Activated CD4-positive, alpha-beta T cell treated with anti-CD3 and anti-CD28 coated beads, Interleukin-2, amount 10 ng/mL, durations not matched to agents 24 days and 14 days (primary cell): ENCODE measurements around the gene SLC25A19. TPM values are rescaled to one million over a fixed set of nuclear protein-coding genes. Genes with fewer than 3 reads are reported as not detected.
A peak's percentile ranks its signal among the peaks of the same experiment; 100 is the strongest.

Experiments used
- DNase-seq: peaks from one replicate; pipeline ENCODE4 v3.0.0; 2022
- H3K27ac Mint-ChIP-seq: one replicate; pipeline ENCODE4 v1.8.0; 2022; ENCODE audit warnings: mild to moderate bottlenecking, mixed read lengths
- H3K27me3 Mint-ChIP-seq: one replicate; pipeline ENCODE4 v1.8.0; 2022; ENCODE audit warnings: mixed read lengths
- H3K36me3 Mint-ChIP-seq: one replicate; pipeline ENCODE4 v1.8.0; 2022; ENCODE audit warnings: low read depth, mild to moderate bottlenecking, mixed read lengths
- H3K4me1 Mint-ChIP-seq: one replicate; pipeline ENCODE4 v1.8.0; 2021; ENCODE audit warnings: mixed read lengths
- H3K4me3 Mint-ChIP-seq: one replicate; pipeline ENCODE4 v1.8.0; 2022; ENCODE audit warnings: mild to moderate bottlenecking, moderate library complexity, mixed read lengths
- H3K9me3 Mint-ChIP-seq: one replicate; pipeline ENCODE4 v1.8.0; 2021; ENCODE audit warnings: mixed read lengths
- intact Hi-C: fragments of 100-400 bp; cut with micrococcal nuclease; formaldehyde crosslinking; loops from one replicate; pipeline ENCODE4 v1.15.1; 2023
- total RNA-seq: library from RNA; stranded (reverse); gene quantifications from 2 replicates; pipeline ENCODE4 v1.2.3, GENCODE V29; 2022

The SLC25A19 gene
- total RNA-seq, result 131 and 132 TPM in 2 replicates

GRCh38 chr17:75289115-75289831 is at the start of gene SLC25A19:
TSS of gene SLC25A19 (minus strand) at chr17:75289433. CDS start at chr17:75286764, 2,669 bp downstream.
- H3K4me3 Mint-ChIP-seq, result peak within 1 kb of the TSS; percentile 100
- no peaks in the 10 kb centered on the region for H3K27me3 Mint-ChIP-seq

DNA sequence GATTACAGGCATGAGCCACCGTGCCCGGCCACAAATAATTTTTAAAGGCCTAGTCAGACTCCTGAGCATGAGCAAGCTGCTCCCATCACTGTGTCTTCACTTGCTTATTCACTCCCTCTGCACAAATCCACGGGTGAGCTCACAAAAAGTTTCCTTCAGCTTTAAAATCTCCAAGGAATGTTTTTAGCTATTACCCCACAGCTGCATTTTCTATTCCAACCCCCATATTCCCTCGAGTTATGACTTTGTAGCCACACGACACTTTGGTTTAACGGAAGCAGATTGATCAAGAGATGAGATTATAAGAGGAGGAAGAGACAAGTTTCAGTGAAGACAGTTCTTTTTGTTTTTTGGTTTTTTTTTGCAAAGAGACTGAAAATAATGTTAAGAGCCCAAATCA is 49.1 kb upstream of the SLC25A19 start:
- DNase-seq, result peak; percentile 75
- Mint-ChIP-seq H3K9me3 (peaks cover 2% of the 10 kb centered on the region), H3K4me1 (peaks cover 61% of the 10 kb centered on the region), H3K4me3 (peak overlapping the region; percentile 69), H3K36me3 (peaks cover 7% of the 10 kb centered on the region), H3K27me3 (no peaks in the 10 kb centered on the region), H3K27ac (peak overlapping the region; percentile 86)
- intact Hi-C loops, result loop anchor here (1.0 to 2.0 kb wide), 4 partner anchors 9 to 66 kb away; partner anchors contain the start of genes GRB2 and SLC25A19

More at GRCh38 chr17:75289115-75289831, at the start of gene SLC25A19:
- peaks cover 19% of the 10 kb centered on the region for H3K4me1 Mint-ChIP-seq
- peaks cover 31% of the 10 kb centered on the region for H3K36me3 Mint-ChIP-seq
- intact Hi-C loops, result loop anchor here (1.0 to 2.0 kb wide), 6 partner anchors 8 to 115 kb away; partner anchors contain the start of genes GGA3, MIF4GD and MRPS7
- no peaks in the 10 kb centered on the region for H3K9me3 Mint-ChIP-seq
- peak; percentile 99 for DNase-seq
- H3K27ac Mint-ChIP-seq, result peak within 1 kb of the TSS; percentile 100

GRCh38 chr17:75335315-75335714 is 46.1 kb upstream of the SLC25A19 start:
- Mint-ChIP-seq H3K4me1 (peaks cover 51% of the 10 kb centered on the region), H3K27ac (no peak overlapping the region), H3K27me3 (no peaks in the 10 kb centered on the region), H3K36me3 (peaks cover 15% of the 10 kb centered on the region), H3K4me3 (no peak overlapping the region), H3K9me3 (peaks cover 2% of the 10 kb centered on the region)
- DNase-seq, result no peak
- intact Hi-C loops, result no loop called here

DNA sequence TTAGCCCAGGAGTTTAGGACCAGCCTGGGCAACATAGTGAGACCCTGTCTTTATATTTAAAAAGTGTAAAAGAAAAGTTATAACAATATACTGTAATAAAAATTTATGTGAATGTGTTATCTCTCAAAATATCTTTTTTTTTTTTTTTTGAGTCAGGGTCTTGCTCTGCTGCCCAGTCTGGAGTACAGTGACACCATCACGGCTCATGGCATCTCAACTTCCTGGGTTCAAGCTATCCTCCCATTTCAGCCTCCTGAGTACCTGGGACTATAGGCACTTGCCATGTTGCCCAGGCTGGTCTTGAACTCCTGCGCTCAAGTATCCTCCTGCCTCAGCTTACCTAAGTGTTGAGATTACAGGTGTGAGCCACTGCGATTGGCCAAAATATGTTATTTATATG is 45.5 kb upstream of the SLC25A19 start:
- Mint-ChIP-seq H3K9me3 (no peaks in the 10 kb centered on the region), H3K27me3 (no peaks in the 10 kb centered on the region), H3K36me3 (peaks cover 12% of the 10 kb centered on the region), H3K27ac (no peak overlapping the region), H3K4me1 (peaks cover 47% of the 10 kb centered on the region), H3K4me3 (no peak overlapping the region)
- intact Hi-C loops, result no loop called here
- DNase-seq, result no peak

GRCh38 chr17:75331671-75332070 is 42.4 kb upstream of the SLC25A19 start:
- Mint-ChIP-seq H3K4me3 (no peak overlapping the region), H3K4me1 (peaks cover 44% of the 10 kb centered on the region), H3K9me3 (no peaks in the 10 kb centered on the region), H3K27ac (peak overlapping the region; percentile 51), H3K36me3 (peaks cover 17% of the 10 kb centered on the region), H3K27me3 (no peaks in the 10 kb centered on the region)
- intact Hi-C loops, result no loop called here
- DNase-seq, result no peak

DNA sequence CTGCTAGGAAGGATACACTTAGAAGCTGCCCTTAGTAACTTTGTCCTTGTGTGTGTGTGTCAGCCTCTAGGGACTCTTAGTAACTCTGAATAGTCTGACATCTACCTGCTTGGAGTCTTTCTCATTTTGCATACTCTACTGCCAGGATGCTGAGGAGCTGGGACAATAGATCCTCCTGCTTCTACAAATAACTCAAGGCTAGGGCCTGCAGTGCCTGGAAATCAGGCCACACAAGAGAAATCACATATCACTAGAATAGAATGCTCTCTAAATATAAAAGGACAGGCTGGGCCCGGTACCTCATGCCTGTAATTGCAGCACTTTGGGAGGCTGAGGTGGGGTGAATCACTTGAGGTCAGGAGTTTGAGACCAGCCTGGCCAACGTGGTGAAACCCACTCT is 38.5 kb upstream of the SLC25A19 start:
- DNase-seq, result no peak
- H3K27ac Mint-ChIP-seq, result peak overlapping the region; percentile 59
- H3K4me1 Mint-ChIP-seq, result peaks cover 41% of the 10 kb centered on the region
- H3K27me3 Mint-ChIP-seq, result no peaks in the 10 kb centered on the region
- intact Hi-C loops, result no loop called here
- H3K36me3 Mint-ChIP-seq, result peaks cover 32% of the 10 kb centered on the region
- no peak overlapping the region for H3K4me3 Mint-ChIP-seq
- no peaks in the 10 kb centered on the region for H3K9me3 Mint-ChIP-seq

DNA sequence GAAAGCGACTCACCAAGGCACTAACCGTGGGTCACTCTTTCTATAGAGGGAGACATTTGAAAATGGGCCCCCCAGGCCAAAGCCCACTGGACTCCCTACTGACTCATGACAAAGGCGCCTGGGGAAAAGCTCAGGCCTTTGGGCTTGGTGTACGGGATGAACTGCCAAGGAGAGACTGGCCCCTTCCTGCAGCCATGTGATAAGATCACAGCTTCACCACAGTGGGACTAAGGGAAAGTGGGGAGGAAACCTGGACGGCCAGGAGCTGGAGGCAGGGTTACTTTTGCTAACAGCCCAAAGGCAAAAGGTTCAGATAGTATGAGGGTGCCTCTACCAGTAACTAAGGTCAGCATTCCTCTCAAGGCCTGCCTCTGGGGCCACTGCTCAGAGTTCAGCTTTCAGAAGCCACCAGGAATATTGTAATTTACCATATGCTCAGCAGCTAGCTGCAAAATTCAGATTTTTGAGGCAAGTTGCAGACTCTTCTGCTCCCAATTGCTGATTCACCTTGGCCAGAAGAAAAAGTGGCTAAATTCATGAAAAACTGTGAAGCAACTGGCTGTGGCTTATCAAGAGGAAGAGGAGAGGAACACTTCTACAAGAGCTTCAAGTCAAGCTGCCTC is 37.1 kb upstream of the SLC25A19 start:
- no peak for DNase-seq
- peak overlapping the region; percentile 67 for H3K27ac Mint-ChIP-seq
- intact Hi-C loops, result no loop called here
- H3K4me1 Mint-ChIP-seq, result peaks cover 29% of the 10 kb centered on the region
- H3K9me3 Mint-ChIP-seq, result no peaks in the 10 kb centered on the region
- H3K27me3 Mint-ChIP-seq, result no peaks in the 10 kb centered on the region
- no peak overlapping the region for H3K4me3 Mint-ChIP-seq
- H3K36me3 Mint-ChIP-seq, result peaks cover 32% of the 10 kb centered on the region

DNA sequence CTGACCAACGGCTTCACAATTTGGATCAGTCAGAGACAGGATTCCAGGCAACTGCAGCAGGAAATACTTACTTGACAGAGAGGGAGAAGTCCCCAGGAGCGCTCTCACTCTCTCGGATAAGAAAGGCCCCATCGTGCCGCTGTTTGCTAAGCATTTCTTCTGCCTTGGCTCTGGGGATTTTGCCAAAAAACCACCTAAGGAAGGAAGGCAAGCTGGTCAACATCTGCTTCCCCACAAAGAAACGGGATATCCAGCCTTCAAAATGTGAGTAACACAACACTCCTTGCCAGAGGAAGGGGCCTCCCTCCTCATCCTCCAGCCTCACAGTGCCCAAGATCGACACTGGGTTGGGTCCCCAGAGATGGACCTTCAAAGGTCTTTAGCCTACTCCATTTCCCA is 36.6 kb upstream of the SLC25A19 start:
- DNase-seq, result no peak
- no peaks in the 10 kb centered on the region for H3K9me3 Mint-ChIP-seq
- intact Hi-C loops, result no loop called here
- peak overlapping the region; percentile 67 for H3K27ac Mint-ChIP-seq
- H3K4me1 Mint-ChIP-seq, result peaks cover 29% of the 10 kb centered on the region
- no peak overlapping the region for H3K4me3 Mint-ChIP-seq
- no peaks in the 10 kb centered on the region for H3K27me3 Mint-ChIP-seq
- H3K36me3 Mint-ChIP-seq, result peaks cover 32% of the 10 kb centered on the region

DNA sequence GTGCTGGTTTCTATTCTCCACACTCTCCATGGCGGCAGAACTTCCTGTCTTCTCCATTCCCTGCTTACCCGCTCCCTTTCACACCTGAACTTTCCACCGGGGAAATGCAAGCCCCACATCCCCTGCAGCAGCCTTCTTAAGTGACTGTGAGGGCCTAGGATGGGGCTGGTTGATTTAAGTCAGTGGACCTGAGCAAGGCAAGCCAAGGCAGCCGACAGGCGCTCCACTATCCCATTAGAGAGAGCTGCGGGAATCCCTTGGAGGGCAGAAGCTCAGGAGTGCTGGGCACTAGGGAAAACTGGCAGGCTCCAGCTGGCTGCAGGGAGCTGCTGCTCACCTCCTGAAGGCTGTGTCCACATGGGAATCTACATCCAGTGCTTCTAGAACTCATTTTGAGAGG is 36.1 kb upstream of the SLC25A19 start:
- intact Hi-C loops, result no loop called here
- H3K27ac Mint-ChIP-seq, result peak overlapping the region; percentile 59
- no peaks in the 10 kb centered on the region for H3K9me3 Mint-ChIP-seq
- peaks cover 29% of the 10 kb centered on the region for H3K4me1 Mint-ChIP-seq
- H3K4me3 Mint-ChIP-seq, result no peak overlapping the region
- no peak for DNase-seq
- peaks cover 36% of the 10 kb centered on the region for H3K36me3 Mint-ChIP-seq
- H3K27me3 Mint-ChIP-seq, result no peaks in the 10 kb centered on the region

DNA sequence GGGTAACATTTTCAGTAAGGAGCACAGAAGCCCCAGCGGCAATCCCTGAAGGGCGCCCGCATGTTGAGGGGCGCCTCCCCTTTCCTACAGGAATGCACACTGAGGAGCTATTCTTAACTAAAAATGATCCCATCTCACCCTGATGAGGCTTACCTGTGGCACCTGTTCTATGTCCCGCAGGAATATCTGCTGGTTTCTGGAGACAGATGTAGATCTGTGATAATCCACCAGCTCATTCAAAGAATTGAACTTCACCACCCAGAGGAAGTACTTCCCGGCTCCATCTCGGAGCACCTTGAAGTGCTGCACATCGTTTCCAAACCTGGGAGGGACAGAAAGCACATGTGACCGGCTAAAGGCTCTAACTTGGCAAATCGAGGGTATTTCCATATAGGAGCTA is 32.3 kb upstream of the SLC25A19 start:
- no peak for DNase-seq
- Mint-ChIP-seq H3K9me3 (no peaks in the 10 kb centered on the region), H3K27ac (no peak overlapping the region), H3K27me3 (no peaks in the 10 kb centered on the region), H3K36me3 (peaks cover 46% of the 10 kb centered on the region), H3K4me3 (no peak overlapping the region), H3K4me1 (peaks cover 20% of the 10 kb centered on the region)
- intact Hi-C loops, result no loop called here

- no peak for DNase-seq
- no peaks in the 10 kb centered on the region for H3K27me3 Mint-ChIP-seq
- H3K9me3 Mint-ChIP-seq, result no peaks in the 10 kb centered on the region
- peaks cover 45% of the 10 kb centered on the region for H3K36me3 Mint-ChIP-seq
- no peak overlapping the region for H3K27ac Mint-ChIP-seq
- peaks cover 14% of the 10 kb centered on the region for H3K4me1 Mint-ChIP-seq
- H3K4me3 Mint-ChIP-seq, result no peak overlapping the region
- intact Hi-C loops, result no loop called here
These were observed 30.9 kb upstream of the SLC25A19 start for GRCh38 chr17:75319904-75320691.

DNA sequence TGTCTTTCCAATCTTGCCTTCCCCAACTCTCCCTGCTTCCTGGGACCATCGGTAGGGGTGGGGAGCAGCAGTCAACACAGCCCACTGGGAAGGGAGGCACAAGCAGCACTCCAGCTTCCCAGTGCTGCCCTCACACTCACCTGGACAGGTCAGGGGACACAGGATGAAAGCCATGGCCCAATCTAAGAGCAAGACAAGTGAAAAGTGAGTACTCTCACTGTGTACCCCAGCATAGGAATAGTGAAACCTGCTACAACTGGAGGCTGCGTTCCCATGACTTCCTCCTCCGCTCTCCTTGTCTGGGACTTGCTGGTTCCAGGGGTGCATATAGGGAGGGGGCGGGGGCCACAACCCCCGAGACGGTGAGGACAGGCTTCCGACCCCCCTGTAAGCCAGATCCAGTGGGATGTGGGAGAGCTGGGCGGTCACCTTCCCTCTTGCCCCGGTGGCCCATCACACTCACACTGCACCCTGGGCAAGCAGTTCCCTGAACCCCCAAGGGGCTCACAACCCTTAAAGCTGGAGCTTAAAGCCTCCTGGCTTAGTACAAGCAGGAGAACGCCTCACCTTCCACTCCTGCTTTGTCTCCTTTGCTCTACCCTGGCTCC is 29.5 kb upstream of the SLC25A19 start:
- peaks cover 16% of the 10 kb centered on the region for H3K4me1 Mint-ChIP-seq
- H3K36me3 Mint-ChIP-seq, result peaks cover 41% of the 10 kb centered on the region
- H3K27me3 Mint-ChIP-seq, result no peaks in the 10 kb centered on the region
- DNase-seq, result no peak
- intact Hi-C loops, result no loop called here
- H3K27ac Mint-ChIP-seq, result peak overlapping the region; percentile 11
- H3K9me3 Mint-ChIP-seq, result no peaks in the 10 kb centered on the region
- H3K4me3 Mint-ChIP-seq, result no peak overlapping the region

DNA sequence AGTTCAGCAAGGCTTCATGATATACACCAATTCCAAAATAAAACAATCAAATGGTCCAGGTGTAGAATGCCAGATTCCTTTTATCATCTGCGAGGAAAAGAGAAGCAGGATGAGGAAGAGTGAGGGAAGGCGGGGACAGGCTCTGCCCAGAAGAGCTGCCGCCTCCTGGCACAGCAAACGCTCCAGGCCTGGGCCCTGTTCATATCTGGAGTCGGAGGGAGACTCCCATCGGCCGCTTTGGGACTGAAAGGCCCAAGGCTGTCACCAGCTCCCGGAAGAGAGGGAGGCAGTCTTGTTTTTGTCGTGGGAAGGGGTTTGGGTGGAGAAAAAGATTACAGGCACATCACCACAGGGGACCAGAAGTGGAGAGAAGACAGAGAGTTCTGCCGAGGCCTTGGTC is 29.0 kb upstream of the SLC25A19 start:
- no peaks in the 10 kb centered on the region for H3K27me3 Mint-ChIP-seq
- H3K4me3 Mint-ChIP-seq, result no peak overlapping the region
- peaks cover 15% of the 10 kb centered on the region for H3K4me1 Mint-ChIP-seq
- H3K9me3 Mint-ChIP-seq, result no peaks in the 10 kb centered on the region
- intact Hi-C loops, result no loop called here
- peaks cover 39% of the 10 kb centered on the region for H3K36me3 Mint-ChIP-seq
- DNase-seq, result no peak
- H3K27ac Mint-ChIP-seq, result peak overlapping the region; percentile 11
